H9 (cell line): Measurements from ENCODE around the gene CAT. TPM values are rescaled to one million over a fixed set of nuclear protein-coding genes. Genes with fewer than 3 reads are reported as not detected.

Experiments
- DNase-seq: peaks from one replicate; pipeline ENCODE4 v3.0.0-alpha.2; 2017
- H2AFZ ChIP-seq: one replicate; pipeline ENCODE4 v1.6.1; 2013; ENCODE audit warnings: mild to moderate bottlenecking, low read length, control low read depth, moderate library complexity
- H2AK5ac ChIP-seq: 2 replicates; pipeline ENCODE4 v1.6.1; 2013; ENCODE audit warnings: low read length, control low read depth, mixed read lengths; ENCODE audit not compliant: insufficient read length
- H2BK120ac ChIP-seq: one replicate; pipeline ENCODE4 v1.6.1; 2013; ENCODE audit warnings: low read depth, mild to moderate bottlenecking, low read length, control low read depth, inconsistent platforms; ENCODE audit not compliant: poor library complexity, severe bottlenecking
- H2BK12ac ChIP-seq: 2 replicates; pipeline ENCODE4 v1.6.1; 2013; ENCODE audit warnings: low read length, control low read depth, mixed read lengths, low read depth; ENCODE audit not compliant: insufficient read length
- H2BK15ac ChIP-seq: 2 replicates; pipeline ENCODE4 v1.6.1; 2013; ENCODE audit warnings: low read depth, low read length, control low read depth
- H2BK20ac ChIP-seq: one replicate; pipeline ENCODE4 v1.6.1; 2013; ENCODE audit warnings: low read depth, mild to moderate bottlenecking, low read length, control low read depth, inconsistent platforms; ENCODE audit not compliant: poor library complexity, severe bottlenecking
- H2BK5ac ChIP-seq: 2 replicates; pipeline ENCODE4 v1.6.1; 2013; ENCODE audit warnings: low read length, control low read depth, mixed read lengths; ENCODE audit not compliant: insufficient read length
- H3K14ac ChIP-seq: 2 replicates; pipeline ENCODE4 v1.6.1; 2013; ENCODE audit warnings: low read length, control low read depth; ENCODE audit not compliant: insufficient read depth
- H3K18ac ChIP-seq: 2 replicates; pipeline ENCODE4 v1.6.1; 2013; ENCODE audit warnings: low read depth, mild to moderate bottlenecking, mixed read lengths, low read length, control low read depth; ENCODE audit not compliant: insufficient read length
- H3K23ac ChIP-seq: 2 replicates; pipeline ENCODE4 v1.6.1; 2013; ENCODE audit warnings: low read length, control low read depth, mixed read lengths, low read depth; ENCODE audit not compliant: insufficient read length
- H3K23me2 ChIP-seq: 2 replicates; pipeline ENCODE4 v1.6.1; 2013; ENCODE audit warnings: low read depth, mild to moderate bottlenecking, mixed read lengths, low read length, control low read depth; ENCODE audit not compliant: insufficient read length, poor library complexity, severe bottlenecking
- H3K27ac ChIP-seq: 2 replicates; pipeline ENCODE4 v1.5.1; 2013; ENCODE audit warnings: low read length, control low read depth, mixed read lengths, low read depth; ENCODE audit not compliant: insufficient read length
- H3K27me3 ChIP-seq: 2 replicates; pipeline ENCODE4 v1.6.1; 2013; ENCODE audit warnings: low read length, control low read depth, inconsistent platforms; ENCODE audit not compliant: insufficient read depth
- H3K4ac ChIP-seq: 2 replicates; pipeline ENCODE4 v1.6.1; 2013; ENCODE audit warnings: low read depth, mild to moderate bottlenecking, control low read depth, inconsistent platforms, low read length, moderate library complexity
- H3K4me1 ChIP-seq: 2 replicates; pipeline ENCODE4 v1.6.1; 2013; ENCODE audit warnings: low read length, control low read depth, inconsistent platforms; ENCODE audit not compliant: insufficient read depth
- H3K4me2 ChIP-seq: 2 replicates; pipeline ENCODE4 v1.6.1; 2013; ENCODE audit warnings: low read length, control low read depth, mixed read lengths; ENCODE audit not compliant: insufficient read length, insufficient read depth
- H3K56ac ChIP-seq: 2 replicates; pipeline ENCODE4 v1.6.1; 2013; ENCODE audit warnings: low read depth, mild to moderate bottlenecking, mixed read lengths, low read length, control low read depth; ENCODE audit not compliant: insufficient read length
- H3K79me1 ChIP-seq: 2 replicates; pipeline ENCODE4 v1.6.1; 2013; ENCODE audit warnings: low read depth, mild to moderate bottlenecking, moderate library complexity, low read length, control low read depth, inconsistent platforms; ENCODE audit not compliant: insufficient read depth, poor library complexity, severe bottlenecking
- H3K79me2 ChIP-seq: 2 replicates; pipeline ENCODE4 v1.6.1; 2013; ENCODE audit warnings: low read length, control low read depth, inconsistent platforms; ENCODE audit not compliant: insufficient read depth
- H3K9ac ChIP-seq: 2 replicates; pipeline ENCODE4 v1.6.1; 2013; ENCODE audit warnings: low read length, control low read depth, mixed read lengths; ENCODE audit not compliant: insufficient read length; ENCODE audit errors: extremely low read depth
- H3K9me3 ChIP-seq: one replicate; pipeline ENCODE4 v1.6.1; 2013; ENCODE audit warnings: low read depth, low read length, inconsistent platforms; ENCODE audit not compliant: control insufficient read depth
- H3T11ph ChIP-seq: one replicate; pipeline ENCODE4 v1.6.1; 2013; ENCODE audit warnings: mild to moderate bottlenecking, low read length, control low read depth, inconsistent platforms
- H4K20me1 ChIP-seq: one replicate; pipeline ENCODE4 v1.6.1; 2013; ENCODE audit not compliant: control insufficient read depth, insufficient read length, insufficient read depth
- H4K5ac ChIP-seq: 2 replicates; pipeline ENCODE4 v1.6.1; 2013; ENCODE audit warnings: low read depth, mild to moderate bottlenecking, mixed read lengths, low read length, control low read depth; ENCODE audit not compliant: insufficient read length
- H4K8ac ChIP-seq: replicated peaks from 2 replicates; pipeline ENCODE4 v1.6.1; 2013; ENCODE audit warnings: low read length, control low read depth, mixed read lengths, low read depth; ENCODE audit not compliant: insufficient read length
- H4K91ac ChIP-seq: 2 replicates; pipeline ENCODE4 v1.6.1; 2013; ENCODE audit warnings: low read depth, mild to moderate bottlenecking, moderate library complexity, mixed read lengths, low read length, control low read depth; ENCODE audit not compliant: insufficient read length
- H3K27ac Mint-ChIP-seq, 3 experiments: 2 replicates in 2 of 3; 3 replicates in 1 of 3; pipeline ENCODE4 v1.8.0; 2020 to 2021; ENCODE audit warnings: mixed read lengths in 3 of 3, mild to moderate bottlenecking in 1 of 3, moderate library complexity in 1 of 3
- H3K27me3 Mint-ChIP-seq: 2 replicates; pipeline ENCODE4 v1.8.0; 2021; ENCODE audit warnings: low read depth, mild to moderate bottlenecking, moderate library complexity, mixed read lengths
- H3K36me3 Mint-ChIP-seq, 3 experiments: 2 replicates in 2 of 3; 3 replicates in 1 of 3; pipeline ENCODE4 v1.8.0; 2020 to 2021; ENCODE audit warnings: low read depth in 3 of 3, mixed read lengths in 3 of 3; ENCODE audit not compliant: insufficient read depth in 1 of 3
- H3K4me1 Mint-ChIP-seq, 2 experiments: 2 replicates each; pipeline ENCODE4 v1.8.0; 2020; ENCODE audit warnings: mixed read lengths in 2 of 2
- H3K4me3 Mint-ChIP-seq, 2 experiments: 2 replicates in 1 of 2; 3 replicates in 1 of 2; pipeline ENCODE4 v1.8.0; 2020 to 2021; ENCODE audit warnings: mild to moderate bottlenecking in 2 of 2, mixed read lengths in 2 of 2, moderate library complexity in 1 of 2
- H3K9me3 Mint-ChIP-seq, 2 experiments: 2 replicates in 1 of 2; 3 replicates in 1 of 2; pipeline ENCODE4 v1.8.0; 2020; ENCODE audit warnings: mild to moderate bottlenecking in 2 of 2, mixed read lengths in 2 of 2, moderate library complexity in 1 of 2
- WGBS: extraction: QIAGEN DNeasy Blood & Tissue Kit; methylation state at CpG from one replicate; pipeline ENCODE4 v1.1.7; 2013; ENCODE audit warnings: missing lambda C conversion rate, low lambda C conversion rate, mixed read lengths; ENCODE audit not compliant: insufficient read length; ENCODE audit errors: extremely low coverage; 5-methylcytosine and 5-hydroxymethylcytosine counted together
- total RNA-seq: library from RNA; stranded (reverse); gene quantifications from 2 replicates; pipeline ENCODE4 v1.2.1, GENCODE V29; 2021
- TF ChIP-seq, protein P1 (sequence below): fragments of 200-600 bp; sonication (generic); conservative IDR thresholded peaks from 3 replicates; pipeline ENCODE4 v1.8.0; 2021; ENCODE audit warnings: antibody characterized with exemption, mild to moderate bottlenecking

CAT gene
- total RNA-seq, 1 experiment from 2014 or later, result 9.9 TPM

DNA sequence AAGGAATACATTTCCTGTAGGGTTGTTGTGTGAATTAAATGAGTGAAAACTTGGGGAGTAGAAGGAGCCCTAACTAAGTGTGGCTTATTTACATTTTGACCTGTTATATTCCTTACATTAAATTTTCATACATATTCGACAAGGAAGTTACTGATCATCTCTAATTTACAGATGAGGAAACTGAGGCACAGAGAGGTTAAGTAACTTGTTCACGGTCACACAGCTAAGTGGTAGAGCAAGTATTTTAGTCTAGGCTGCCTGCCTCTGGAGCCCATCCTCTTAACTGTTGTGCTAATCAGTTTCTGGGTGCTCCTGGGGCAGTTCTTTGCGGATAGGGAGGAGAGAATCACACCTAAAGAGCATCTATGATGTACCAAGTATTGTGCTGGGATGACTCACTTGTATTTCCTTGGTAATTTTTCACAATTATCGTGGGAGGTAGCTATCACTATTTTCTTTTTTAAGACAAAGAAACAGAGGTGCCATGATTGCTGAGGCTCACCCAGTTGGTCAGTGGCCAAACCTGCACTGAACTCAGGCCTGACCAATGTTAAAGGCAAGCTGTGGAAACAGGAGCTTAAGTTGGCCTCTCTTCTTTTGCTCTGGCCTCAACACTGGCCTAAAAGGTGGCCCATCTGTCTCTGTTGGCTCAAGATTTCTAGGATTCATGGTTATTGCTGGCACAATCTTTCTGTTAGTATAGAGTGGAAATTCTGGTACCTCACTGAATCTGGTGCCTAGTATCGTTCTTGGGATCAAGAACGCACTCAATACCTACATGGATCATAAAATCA lies 77.7 kb downstream of the CAT start:
- no peak for DNase-seq
- Histone ChIP-seq H3K27ac (no peak overlapping the region), H3K18ac (no peak overlapping the region), H2BK15ac (no peak overlapping the region), H3K14ac (no peak overlapping the region), H3T11ph (no peak overlapping the region), H3K4ac (no peak overlapping the region), H2BK12ac (no peak overlapping the region), H3K56ac (no peak overlapping the region), H2BK20ac (no peak overlapping the region), H3K27me3 (no peaks in the 10 kb centered on the region), H4K91ac (no peak overlapping the region), H3K23ac (no peak overlapping the region), H3K4me1 (no peaks in the 10 kb centered on the region), H2AFZ (no peak overlapping the region), H4K20me1 (no peaks in the 10 kb centered on the region), H3K9me3 (no peaks in the 10 kb centered on the region), H3K79me2 (no peaks in the 10 kb centered on the region), H2BK5ac (no peak overlapping the region), H4K5ac (no peak overlapping the region), H4K8ac (no peak overlapping the region), H2AK5ac (no peak overlapping the region), H3K23me2 (no peaks in the 10 kb centered on the region), H2BK120ac (no peak overlapping the region), H3K79me1 (no peaks in the 10 kb centered on the region), H3K4me2 (no peak overlapping the region), H3K9ac (no peak overlapping the region)
- Mint-ChIP-seq H3K36me3 (no peaks in the 10 kb centered on the region), H3K27ac (no peak overlapping the region), H3K4me1 (peaks cover 7 to 16% of the 10 kb centered on the region in 2 experiments), H3K9me3 (no peaks in the 10 kb centered on the region), H3K27me3 (no peaks in the 10 kb centered on the region), H3K4me3 (no peak overlapping the region)
- no CpG with 5 or more reads among the region's 6 CpGs for WGBS
- TF ChIP-seq, protein P1, sequence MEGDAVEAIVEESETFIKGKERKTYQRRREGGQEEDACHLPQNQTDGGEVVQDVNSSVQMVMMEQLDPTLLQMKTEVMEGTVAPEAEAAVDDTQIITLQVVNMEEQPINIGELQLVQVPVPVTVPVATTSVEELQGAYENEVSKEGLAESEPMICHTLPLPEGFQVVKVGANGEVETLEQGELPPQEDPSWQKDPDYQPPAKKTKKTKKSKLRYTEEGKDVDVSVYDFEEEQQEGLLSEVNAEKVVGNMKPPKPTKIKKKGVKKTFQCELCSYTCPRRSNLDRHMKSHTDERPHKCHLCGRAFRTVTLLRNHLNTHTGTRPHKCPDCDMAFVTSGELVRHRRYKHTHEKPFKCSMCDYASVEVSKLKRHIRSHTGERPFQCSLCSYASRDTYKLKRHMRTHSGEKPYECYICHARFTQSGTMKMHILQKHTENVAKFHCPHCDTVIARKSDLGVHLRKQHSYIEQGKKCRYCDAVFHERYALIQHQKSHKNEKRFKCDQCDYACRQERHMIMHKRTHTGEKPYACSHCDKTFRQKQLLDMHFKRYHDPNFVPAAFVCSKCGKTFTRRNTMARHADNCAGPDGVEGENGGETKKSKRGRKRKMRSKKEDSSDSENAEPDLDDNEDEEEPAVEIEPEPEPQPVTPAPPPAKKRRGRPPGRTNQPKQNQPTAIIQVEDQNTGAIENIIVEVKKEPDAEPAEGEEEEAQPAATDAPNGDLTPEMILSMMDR, result no peak
